Keratinocyte (primary cell): ENCODE results near the gene PAGR1.
"Not testable (repeated sequence)": the region's sequence is repeated elsewhere in the genome, so short reads cannot be mapped to it uniquely, and the experiment has no call there.

Source experiments
- EZH2 ChIP-seq: IDR thresholded peaks from one replicate; pipeline ENCODE4 v1.6.1; 2012; ENCODE audit warnings: inconsistent platforms, mild to moderate bottlenecking, low read length, moderate library complexity
- TF ChIP-seq, protein P1 (sequence below), 3 experiments: IDR thresholded peaks in 1 of 3; conservative IDR thresholded peaks in 1 of 3; optimal IDR thresholded peaks in 1 of 3; 2 replicates in 2 of 3; 3 replicates in 1 of 3; pipeline versions ENCODE3 to v1.5.1; 2011; ENCODE audit warnings: low read length in 3 of 3, mild to moderate bottlenecking in 3 of 3, moderate library complexity in 2 of 3, control low read depth in 1 of 3, inconsistent platforms in 1 of 3; ENCODE audit not compliant: insufficient read depth in 2 of 3; ENCODE audit errors: extremely low read depth in 1 of 3

DNA sequence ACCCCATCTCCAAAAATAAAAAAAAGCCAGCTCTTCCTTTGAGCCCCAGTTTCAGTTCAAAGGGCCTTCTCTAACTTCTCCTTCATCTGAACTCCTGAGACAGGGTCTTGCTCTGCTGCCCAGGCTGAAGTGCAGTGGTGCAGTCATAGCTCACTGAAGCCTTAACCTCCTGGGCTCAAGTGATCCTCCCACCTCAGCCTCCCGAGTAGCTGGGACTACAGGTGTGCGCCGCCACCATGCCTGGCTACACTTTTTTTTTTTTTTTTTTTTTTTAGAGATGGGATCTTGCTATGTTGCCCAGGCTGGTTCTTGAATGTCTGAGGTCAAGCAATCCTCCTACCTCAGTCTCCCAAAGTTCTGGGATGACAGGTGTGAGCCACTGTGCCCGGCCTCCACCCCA is 17.3 kb downstream of the PAGR1 start:
- TF ChIP-seq, protein P1, sequence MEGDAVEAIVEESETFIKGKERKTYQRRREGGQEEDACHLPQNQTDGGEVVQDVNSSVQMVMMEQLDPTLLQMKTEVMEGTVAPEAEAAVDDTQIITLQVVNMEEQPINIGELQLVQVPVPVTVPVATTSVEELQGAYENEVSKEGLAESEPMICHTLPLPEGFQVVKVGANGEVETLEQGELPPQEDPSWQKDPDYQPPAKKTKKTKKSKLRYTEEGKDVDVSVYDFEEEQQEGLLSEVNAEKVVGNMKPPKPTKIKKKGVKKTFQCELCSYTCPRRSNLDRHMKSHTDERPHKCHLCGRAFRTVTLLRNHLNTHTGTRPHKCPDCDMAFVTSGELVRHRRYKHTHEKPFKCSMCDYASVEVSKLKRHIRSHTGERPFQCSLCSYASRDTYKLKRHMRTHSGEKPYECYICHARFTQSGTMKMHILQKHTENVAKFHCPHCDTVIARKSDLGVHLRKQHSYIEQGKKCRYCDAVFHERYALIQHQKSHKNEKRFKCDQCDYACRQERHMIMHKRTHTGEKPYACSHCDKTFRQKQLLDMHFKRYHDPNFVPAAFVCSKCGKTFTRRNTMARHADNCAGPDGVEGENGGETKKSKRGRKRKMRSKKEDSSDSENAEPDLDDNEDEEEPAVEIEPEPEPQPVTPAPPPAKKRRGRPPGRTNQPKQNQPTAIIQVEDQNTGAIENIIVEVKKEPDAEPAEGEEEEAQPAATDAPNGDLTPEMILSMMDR (optimal IDR thresholded peaks at IDR 0.05 in 1 of 3, IDR thresholded peaks at IDR 0.05 in 1 of 3, conservative IDR thresholded peaks at IDR 0.05 in 1 of 3; ENCODE audit: extremely low read depth in 1 of 3, insufficient read depth in 2 of 3, low read length in 3 of 3), result not testable (repeated sequence)
- TF ChIP-seq EZH2, result not testable (repeated sequence)
